T-helper 2 cell treated with Interferon-gamma antibody and Interleukin-4, amounts not matched to agents 100 ng/mL and 5 ng/mL, for 36 hours (primary cell): ENCODE measurements around the gene BIN2. TPM values are rescaled to one million over a fixed set of nuclear protein-coding genes. Genes with fewer than 3 reads are reported as not detected.
"Not testable (repeated sequence)": the region's sequence is repeated elsewhere in the genome, so short reads cannot be mapped to it uniquely, and the experiment has no call there.

Experiments
- intact Hi-C: fragments of 100-400 bp; cut with micrococcal nuclease; formaldehyde crosslinking; loops from one replicate; pipeline ENCODE4 v1.15.1; 2023
- total RNA-seq: library from RNA; stranded (reverse); gene quantifications from 2 replicates; pipeline ENCODE4 v1.2.3, GENCODE V29; 2022

Gene BIN2
- total RNA-seq, 1 donor from 2014 or later = 173 TPM

- intact Hi-C loops = loop anchor here (1.0 kb wide), 1 partner anchor 8 kb away; no protein-coding TSS in a partner anchor
Observed at GRCh38 chr12:51318846-51319599, 5.0 kb downstream of the BIN2 start.

DNA sequence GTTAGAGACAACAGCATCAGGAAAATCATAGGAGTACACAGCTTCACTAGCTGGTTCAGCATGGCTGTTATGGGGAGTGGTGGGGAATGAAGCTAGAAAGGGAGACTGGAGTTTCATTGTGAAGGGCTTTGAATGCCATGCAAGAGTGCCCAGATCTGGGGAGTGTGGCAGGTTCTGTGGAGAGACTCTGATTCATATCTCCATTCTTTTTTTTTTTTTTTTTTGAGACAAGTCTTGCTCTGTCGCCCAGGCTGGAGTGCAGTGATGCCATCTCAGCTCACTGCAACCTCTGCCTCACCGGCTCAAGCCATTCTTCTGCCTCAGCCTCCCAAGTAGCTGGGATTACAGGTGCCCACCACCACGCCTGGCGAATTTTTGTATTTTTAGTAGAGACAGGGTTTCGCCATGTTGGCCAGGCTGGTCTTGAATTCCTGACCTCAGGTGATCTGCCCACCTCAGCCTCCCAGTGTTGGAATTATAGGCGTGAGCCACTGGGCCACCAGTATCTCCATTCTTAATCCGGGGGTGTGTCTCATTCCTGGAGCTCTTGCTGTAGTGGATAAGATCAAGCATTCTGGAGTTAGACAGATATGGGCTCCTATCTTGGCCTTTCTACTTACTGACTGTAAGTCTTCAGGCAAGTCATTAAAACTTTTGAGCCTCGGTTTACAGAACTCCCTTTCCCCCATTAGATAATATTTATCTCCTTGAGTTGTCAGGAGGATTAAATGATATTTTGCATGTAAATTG lies 5.7 kb downstream of the BIN2 start:
- intact Hi-C loops = not testable (repeated sequence)

- intact Hi-C loops = no loop called here
Observed at GRCh38 chr12:51311389-51311788, 12.6 kb downstream of the BIN2 start.

DNA sequence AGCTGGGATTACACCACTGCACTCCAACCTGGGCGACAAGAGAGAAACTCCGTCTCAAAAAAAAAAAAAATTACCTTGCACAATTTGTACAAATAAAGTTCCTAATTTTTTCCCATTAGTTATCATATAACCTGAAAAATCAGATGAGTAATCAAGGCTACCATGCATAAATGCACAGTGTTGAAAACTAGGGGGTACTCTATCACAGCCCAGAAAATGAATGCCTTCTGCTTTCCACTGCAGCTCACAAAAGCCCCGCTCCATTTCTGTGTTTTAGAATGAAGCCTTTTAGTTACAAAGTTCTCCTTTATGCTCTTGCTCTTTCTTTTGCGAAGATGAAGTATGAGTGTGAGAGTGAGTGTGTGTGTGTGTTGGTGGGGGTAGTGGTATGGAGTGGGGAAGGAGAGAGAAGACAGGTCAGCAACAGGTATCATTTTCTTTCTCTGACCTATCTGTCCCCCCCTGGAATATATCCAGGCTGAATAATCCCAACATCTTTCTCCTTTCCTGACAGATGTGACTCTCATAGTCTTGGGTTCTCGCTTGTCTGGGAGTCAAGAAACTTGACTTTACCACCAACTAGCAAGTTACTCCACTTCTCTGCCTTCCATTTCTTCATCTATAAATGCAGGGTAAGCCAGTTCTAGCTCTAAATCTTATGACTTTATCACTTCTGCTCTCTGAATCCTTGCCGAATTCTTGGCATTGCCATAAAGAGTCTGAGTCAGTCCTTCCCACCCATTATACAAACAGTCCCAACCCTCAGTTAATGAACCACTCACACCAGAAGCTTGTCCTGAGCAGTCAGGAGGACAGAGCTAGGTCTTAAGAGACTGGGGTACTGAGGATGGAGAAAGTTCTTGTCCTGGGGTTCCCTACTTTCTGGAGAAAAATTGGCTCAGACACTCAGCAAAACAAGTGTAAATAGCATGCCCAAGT lies 16.1 kb downstream of the BIN2 start:
- intact Hi-C loops = no loop called here

DNA sequence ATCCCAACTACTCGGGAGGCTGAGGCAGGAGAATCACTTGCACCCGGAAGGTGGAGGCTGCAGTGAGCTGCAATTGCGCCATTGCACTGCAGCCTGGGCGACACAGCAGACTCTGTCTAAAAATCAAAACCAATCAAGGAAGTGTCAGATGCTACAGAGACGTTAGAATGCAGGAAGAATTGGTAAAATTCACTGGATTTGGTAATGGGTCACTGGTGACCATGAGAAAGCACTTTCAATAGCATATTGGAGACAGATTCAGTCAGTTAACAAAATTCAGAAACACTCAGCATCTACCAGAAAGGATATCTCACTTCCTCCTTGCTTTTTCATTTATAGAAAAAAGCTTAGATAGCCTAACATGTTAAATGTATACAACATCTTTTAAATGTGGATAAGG lies 17.5 kb downstream of the BIN2 start:
- intact Hi-C loops = no loop called here

- intact Hi-C loops = not testable (repeated sequence)
Observed at GRCh38 chr12:51300768-51301167, 23.2 kb downstream of the BIN2 start.

DNA sequence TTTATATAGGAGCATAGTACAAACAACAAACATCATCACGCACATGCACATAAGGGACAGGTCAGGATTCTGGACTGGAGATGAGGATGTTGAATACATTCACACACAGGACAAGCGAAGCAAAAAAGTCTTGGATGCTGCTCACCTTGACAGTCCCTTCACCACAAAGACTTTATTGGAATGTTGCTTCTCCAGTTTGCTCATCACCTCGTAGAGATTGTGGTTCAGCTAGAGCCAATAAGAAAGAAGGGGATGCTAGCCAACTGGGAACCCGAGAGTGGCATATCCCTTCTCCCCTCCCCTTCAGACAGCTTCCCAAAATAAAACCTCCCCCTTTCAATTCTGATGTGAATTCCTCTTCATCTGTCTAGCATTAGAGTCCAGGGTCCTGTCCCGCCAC lies 28.3 kb downstream of the BIN2 start:
- intact Hi-C loops = no loop called here

- intact Hi-C loops = not testable (repeated sequence)
Observed at GRCh38 chr12:51294097-51294496, 29.9 kb downstream of the BIN2 start.

DNA sequence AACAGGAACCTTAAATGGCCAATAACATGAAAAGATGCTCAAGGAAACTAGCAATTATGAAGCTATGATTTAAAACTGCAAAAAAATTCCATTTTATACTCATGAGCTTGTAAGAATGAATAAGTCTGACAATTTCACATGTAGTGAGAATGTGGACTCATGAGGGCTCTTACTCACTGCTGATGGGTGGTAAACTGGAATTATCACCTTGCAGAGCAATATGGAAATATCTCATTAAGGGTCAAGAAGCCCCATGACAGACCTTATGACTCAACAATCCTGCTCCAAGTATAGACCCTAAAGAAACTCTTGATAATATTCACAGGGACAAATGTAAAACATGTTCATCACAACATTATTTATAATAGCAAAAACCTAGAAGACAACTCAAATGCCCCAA lies 30.3 kb downstream of the BIN2 start:
- intact Hi-C loops = no loop called here

- intact Hi-C loops = not testable (repeated sequence)
Observed at GRCh38 chr12:51291603-51292513, 32.1 kb downstream of the BIN2 start.

DNA sequence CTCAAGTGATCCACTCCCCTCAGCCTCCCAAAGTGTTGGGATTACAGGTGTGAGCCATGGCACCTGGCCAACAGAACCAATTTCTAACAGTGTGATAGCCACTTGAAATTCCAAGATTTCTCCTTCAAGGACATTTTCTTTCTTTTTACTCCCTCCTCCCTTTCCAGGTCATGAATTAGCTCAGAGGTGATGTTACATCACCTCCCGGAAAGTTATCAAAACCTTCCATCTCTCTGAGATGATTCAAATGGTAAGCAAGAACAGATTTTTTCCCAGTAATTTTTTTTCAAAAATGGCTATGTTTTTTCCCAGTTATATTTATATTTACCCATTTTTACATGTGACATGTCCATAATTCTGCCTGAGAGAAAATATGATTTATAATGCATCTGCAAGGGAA lies 38.1 kb downstream of the BIN2 start:
- intact Hi-C loops = no loop called here

- intact Hi-C loops = no loop called here
Observed at GRCh38 chr12:51281202-51281924, 42.6 kb downstream of the BIN2 start.

GRCh38 chr12:51275088-51275487 lies 48.9 kb downstream of the BIN2 start:
- intact Hi-C loops = no loop called here

GRCh38 chr12:51272810-51273209 lies 51.2 kb downstream of the BIN2 start:
- intact Hi-C loops = not testable (repeated sequence)

DNA sequence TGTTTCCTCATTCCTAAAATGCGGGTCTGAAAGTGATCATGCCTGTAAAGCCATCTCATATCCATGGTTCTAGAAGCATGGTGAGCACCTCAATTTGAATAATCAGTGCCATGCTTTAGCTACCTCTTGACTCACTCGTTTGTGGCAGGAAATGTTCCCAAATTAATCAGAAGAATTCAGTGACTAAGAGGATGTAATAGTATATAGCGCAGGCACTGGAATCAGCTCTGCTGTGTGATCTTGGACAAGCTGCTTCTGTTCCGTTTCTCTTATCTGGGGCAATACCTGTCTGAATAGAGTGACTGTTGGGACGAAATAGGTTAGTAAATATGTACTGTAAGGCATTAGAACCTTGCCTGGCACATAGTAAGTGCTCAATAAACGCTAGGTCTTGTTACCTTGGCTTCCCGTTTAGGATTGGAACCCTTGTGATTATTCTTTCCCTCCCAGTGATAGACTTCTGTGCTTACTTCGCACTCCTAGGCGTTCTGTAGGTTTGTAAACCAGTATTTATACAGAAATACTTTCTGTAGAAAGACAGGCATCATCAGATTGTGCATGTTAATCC lies 52.9 kb downstream of the BIN2 start:
- intact Hi-C loops = no loop called here

GRCh38 chr12:51270067-51270950 lies 53.7 kb downstream of the BIN2 start, which contains the start of gene SMAGP:
TSS of gene SMAGP (minus strand) at chr12:51270415. CDS start at chr12:51269278, 1,137 bp downstream.
- intact Hi-C loops = no loop called here

- intact Hi-C loops = loop anchor here (1.0 to 5.0 kb wide), 3 partner anchors 52 to 72 kb away; partner anchors contain the start of genes BIN2 and POU6F1
Observed at GRCh38 chr12:51269174-51270066, 54.6 kb downstream of the BIN2 start.
